HG02943 (cell line): ENCODE results near the gene TPSAB1.

Experiments used
- ATAC-seq: cut with Tn5 transposase; IDR thresholded peaks from one replicate; pipeline ENCODE4 v1.9.1; 2021; ENCODE audit warnings: mild to moderate bottlenecking, low read depth, moderate library complexity; ENCODE audit not compliant: unreplicated experiment

Gene TPSAB1

GRCh38 chr16:1209081-1209480 lies 31.4 kb upstream of the TPSAB1 start:
- ATAC-seq, result no peak

- ATAC-seq, result no peak
Observed at GRCh38 chr16:1210461-1210860, 30.0 kb upstream of the TPSAB1 start.

GRCh38 chr16:1211451-1212268 lies 28.8 kb upstream of the TPSAB1 start:
- no peak for ATAC-seq

- no peak for ATAC-seq
Observed at GRCh38 chr16:1212616-1213194, 27.8 kb upstream of the TPSAB1 start.

- no peak for ATAC-seq
Observed at GRCh38 chr16:1213231-1213630, 27.3 kb upstream of the TPSAB1 start.

GRCh38 chr16:1213796-1214372 lies 26.6 kb upstream of the TPSAB1 start:
- no peak for ATAC-seq

GRCh38 chr16:1214719-1215118 lies 25.8 kb upstream of the TPSAB1 start:
- no peak for ATAC-seq

- no peak for ATAC-seq
Observed at GRCh38 chr16:1215574-1216295, 24.8 kb upstream of the TPSAB1 start.

- ATAC-seq, result no peak
Observed at GRCh38 chr16:1216296-1216619, 24.2 kb upstream of the TPSAB1 start.

GRCh38 chr16:1216681-1217400 lies 23.7 kb upstream of the TPSAB1 start:
- ATAC-seq, result no peak

- ATAC-seq, result no peak
Observed at GRCh38 chr16:1217526-1217925, 23.0 kb upstream of the TPSAB1 start.

- ATAC-seq, result no peak
Observed at GRCh38 chr16:1218061-1218929, 22.2 kb upstream of the TPSAB1 start.

GRCh38 chr16:1218930-1219611 lies 21.4 kb upstream of the TPSAB1 start:
- no peak for ATAC-seq

GRCh38 chr16:1220098-1220728 lies 20.3 kb upstream of the TPSAB1 start:
- no peak for ATAC-seq

- no peak for ATAC-seq
Observed at GRCh38 chr16:1220841-1221627, 19.5 kb upstream of the TPSAB1 start.

- ATAC-seq, result no peak
Observed at GRCh38 chr16:1221628-1222552, 18.6 kb upstream of the TPSAB1 start.
